OCI-LY3 (cell line): ENCODE data around the gene DAB1.

Experiments
- CTCF ChIP-seq: fragments of 200-600, 300-600 bp; sonication (generic); IDR thresholded peaks from 2 replicates; pipeline ENCODE4 v1.5.1; 2014; ENCODE audit warnings: antibody characterized with exemption, low read length, low read depth
- EZH2phosphoT487 ChIP-seq: fragments of 200-600 bp; shearing (Covaris generic); IDR thresholded peaks from 2 replicates; pipeline ENCODE4 v1.6.1; 2018; ENCODE audit warnings: antibody characterized with exemption, mixed run types, low read depth

DNA sequence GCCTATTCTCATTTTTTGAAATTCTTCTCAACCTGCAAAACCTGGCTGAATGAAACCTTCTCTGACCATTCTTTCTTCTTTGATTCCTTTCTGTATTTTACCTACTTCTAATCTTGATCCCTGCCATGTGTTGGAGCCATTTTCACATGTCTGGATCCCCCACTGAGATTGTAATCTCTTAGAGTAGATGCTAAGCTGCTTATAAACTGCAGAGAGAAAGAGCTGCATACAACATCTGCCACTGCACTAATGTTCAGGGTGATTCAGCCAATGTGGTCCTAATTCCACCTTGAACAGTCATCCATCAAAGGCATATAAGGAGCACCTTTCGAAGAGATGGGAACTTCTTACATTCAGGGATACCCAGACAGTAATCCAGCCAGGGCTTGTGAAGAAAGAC, 16.2 kb upstream of the DAB1 start:
- TF ChIP-seq CTCF (no peak), EZH2phosphoT487 (no peak)
